Measurements from ENCODE around the gene PRR23C. TPM values are rescaled to one million over a fixed set of nuclear protein-coding genes. Genes with fewer than 3 reads are reported as not detected.

The PRR23C gene
- total RNA-seq, 1 donor from 2014 or later: not detected

GRCh38 chr3:139084176-139084575 is 39.5 kb upstream of the PRR23C start:
- H3K36me3 ChIP-seq: no peaks in the 10 kb centered on the region
- TF ChIP-seq CTCF (IDR thresholded peaks at IDR 0.05; ENCODE audit: borderline replicate concordance): no peak
- H3K9me3 ChIP-seq (replicated peaks): peaks cover 18% of the 10 kb centered on the region
- no peak overlapping the region for H3K27ac ChIP-seq (replicated peaks)
- no peak overlapping the region for H3K4me3 ChIP-seq
- H3K27me3 ChIP-seq (ENCODE audit: low read depth): no peaks in the 10 kb centered on the region
- no peaks in the 10 kb centered on the region for H3K4me1 ChIP-seq
- no peak for DNase-seq
- intact Hi-C loops (cut with micrococcal nuclease): no loop called here

DNA sequence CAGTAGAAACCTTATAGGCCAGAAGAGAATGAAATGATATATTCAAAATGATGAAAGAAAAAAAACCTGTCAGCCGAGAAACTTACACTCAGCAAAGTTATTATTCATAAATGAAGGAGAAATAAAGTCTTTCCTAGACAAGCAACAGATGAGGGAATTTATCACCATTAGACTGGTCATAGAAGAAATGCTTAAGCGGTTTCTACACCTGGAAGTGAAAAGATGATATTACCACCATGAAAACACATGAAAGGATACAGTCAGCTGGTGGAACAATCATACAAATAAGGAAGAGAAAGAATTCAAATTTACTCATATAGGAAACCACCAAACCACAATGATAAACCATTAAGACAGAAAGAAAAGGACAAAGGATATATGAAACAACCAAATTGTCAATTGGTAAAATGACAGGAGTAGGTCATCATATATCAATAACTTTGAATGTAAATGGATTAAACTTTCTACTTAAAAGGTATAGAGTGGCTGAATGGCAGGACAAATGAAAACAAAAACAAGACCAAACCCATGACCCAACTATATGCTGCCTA is 29.9 kb upstream of the PRR23C start:
- no peak for TF ChIP-seq CTCF (IDR thresholded peaks at IDR 0.05; ENCODE audit: borderline replicate concordance)
- Histone ChIP-seq H3K36me3 (no peaks in the 10 kb centered on the region), H3K4me3 (no peak overlapping the region), H3K27ac (replicated peaks) (no peak overlapping the region), H3K9me3 (replicated peaks) (peaks cover 46% of the 10 kb centered on the region), H3K27me3 (ENCODE audit: low read depth) (peaks cover 18% of the 10 kb centered on the region), H3K4me1 (no peaks in the 10 kb centered on the region)
- intact Hi-C loops (cut with micrococcal nuclease): no loop called here
- DNase-seq: no peak

GRCh38 chr3:139062918-139063317 is 18.2 kb upstream of the PRR23C start:
- intact Hi-C loops (cut with micrococcal nuclease): no loop called here

DNA sequence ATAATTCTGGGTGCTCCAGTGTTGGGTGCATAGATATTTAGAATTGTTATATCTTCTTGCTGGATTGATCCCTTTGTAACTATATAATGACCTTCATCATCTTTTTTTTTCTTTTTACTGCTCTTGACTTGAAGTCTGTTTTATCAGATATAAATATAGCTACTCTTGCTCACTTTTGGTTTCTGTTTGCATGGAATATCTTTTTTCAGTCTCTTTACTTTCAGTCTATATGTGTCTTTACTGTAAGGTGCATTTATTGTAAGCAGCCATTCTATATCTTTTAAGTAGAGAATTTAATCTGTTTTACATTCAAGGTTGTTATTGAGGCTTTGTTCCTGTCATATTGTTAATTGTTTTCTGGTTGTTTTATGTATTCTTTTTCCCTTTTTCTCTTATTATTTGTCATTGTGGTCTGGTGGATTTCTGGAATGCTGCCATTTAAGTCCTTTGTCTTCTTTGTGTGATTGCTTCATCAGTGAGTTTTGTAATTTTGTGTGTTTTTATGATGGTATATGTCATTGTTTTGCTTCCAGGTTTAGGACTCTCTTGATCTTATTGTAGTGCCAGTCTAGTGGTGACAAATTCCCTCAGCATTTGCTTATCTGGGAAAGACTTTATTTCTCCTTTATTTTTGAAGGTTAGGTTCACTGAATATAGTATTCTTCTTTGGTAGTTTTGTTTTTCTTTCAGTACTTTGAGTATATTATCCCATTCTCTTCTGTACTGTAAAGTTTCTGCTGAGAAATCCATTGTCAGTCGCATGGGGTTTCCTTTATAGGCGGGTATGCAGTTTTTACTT is 8.3 kb upstream of the PRR23C start:
- Histone ChIP-seq H3K27ac (replicated peaks) (no peak overlapping the region), H3K4me1 (no peaks in the 10 kb centered on the region), H3K4me3 (no peak overlapping the region), H3K9me3 (replicated peaks) (peaks cover 48% of the 10 kb centered on the region), H3K27me3 (ENCODE audit: low read depth) (no peaks in the 10 kb centered on the region), H3K36me3 (no peaks in the 10 kb centered on the region)
- intact Hi-C loops (cut with micrococcal nuclease): no loop called here
- no peak for DNase-seq
- TF ChIP-seq CTCF (IDR thresholded peaks at IDR 0.05; ENCODE audit: borderline replicate concordance): no peak

More at GRCh38 chr3:139062918-139063317, 18.2 kb upstream of the PRR23C start:
- H3K9me3 ChIP-seq (replicated peaks): no peaks in the 10 kb centered on the region
- H3K36me3 ChIP-seq: no peaks in the 10 kb centered on the region
- H3K4me3 ChIP-seq: no peak overlapping the region
- H3K4me1 ChIP-seq: no peaks in the 10 kb centered on the region
- H3K27me3 ChIP-seq (ENCODE audit: low read depth): no peaks in the 10 kb centered on the region
- no peak overlapping the region for H3K27ac ChIP-seq (replicated peaks)
- no peak for DNase-seq
- no peak for TF ChIP-seq CTCF (IDR thresholded peaks at IDR 0.05; ENCODE audit: borderline replicate concordance)

DNA sequence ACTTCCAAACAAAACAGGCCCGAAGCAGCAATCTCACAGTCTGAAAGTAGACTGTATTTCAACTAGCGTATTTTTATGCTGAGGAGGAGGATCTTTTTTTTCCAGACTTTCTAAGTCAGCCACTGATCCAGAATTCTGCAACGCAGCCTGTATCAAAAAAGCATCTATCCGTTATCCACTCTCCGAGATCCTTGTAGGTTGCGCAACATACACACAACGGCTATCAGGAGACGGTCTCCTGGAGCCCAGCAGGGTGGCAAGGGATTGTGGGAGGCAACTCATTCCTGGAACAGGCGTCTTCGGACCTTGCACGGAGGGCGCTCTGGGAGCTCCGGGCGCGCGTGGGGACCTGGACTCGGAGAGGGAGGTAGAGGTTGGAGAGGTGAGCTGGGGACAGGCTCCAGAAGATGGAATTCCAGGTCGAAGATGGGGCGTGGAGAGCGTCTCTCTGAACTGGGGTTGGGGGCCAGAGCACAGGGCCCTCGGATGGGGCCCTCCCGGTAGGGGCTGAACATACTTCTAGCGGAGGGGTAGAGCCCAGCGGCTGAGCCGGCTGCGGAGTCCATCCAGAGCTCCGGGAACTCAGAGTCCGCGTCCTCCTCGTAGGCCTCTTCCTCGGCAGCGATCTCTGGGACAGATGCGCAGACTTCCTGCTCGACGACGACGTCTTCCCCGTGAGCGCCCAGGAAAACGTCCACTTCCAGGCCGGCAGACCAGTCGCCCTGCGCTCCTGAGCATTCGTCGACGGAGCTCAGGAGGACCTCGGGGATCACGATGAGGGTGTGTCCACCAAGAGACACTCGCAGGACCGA is 932 bp downstream of the PRR23C start:
- peaks cover 29% of the 10 kb centered on the region for H3K9me3 ChIP-seq (replicated peaks)
- no peak overlapping the region for H3K27ac ChIP-seq (replicated peaks)
- H3K4me3 ChIP-seq: no peak overlapping the region
- H3K4me1 ChIP-seq: no peaks in the 10 kb centered on the region
- DNase-seq: no peak
- H3K27me3 ChIP-seq (ENCODE audit: low read depth): peaks cover 53% of the 10 kb centered on the region
- H3K36me3 ChIP-seq: no peaks in the 10 kb centered on the region
- intact Hi-C loops (cut with micrococcal nuclease): no loop called here
- TF ChIP-seq CTCF (IDR thresholded peaks at IDR 0.05; ENCODE audit: borderline replicate concordance): no peak

All from left ventricle myocardium inferior (tissue), 1 donor.